ENCODE measurements around the gene CD247. TPM values are rescaled to one million over a fixed set of nuclear protein-coding genes. Genes with fewer than 3 reads are reported as not detected.

CD247 gene
- total RNA-seq, 2 donors from 2014 or later: 0.79 to 1.1 TPM

DNA sequence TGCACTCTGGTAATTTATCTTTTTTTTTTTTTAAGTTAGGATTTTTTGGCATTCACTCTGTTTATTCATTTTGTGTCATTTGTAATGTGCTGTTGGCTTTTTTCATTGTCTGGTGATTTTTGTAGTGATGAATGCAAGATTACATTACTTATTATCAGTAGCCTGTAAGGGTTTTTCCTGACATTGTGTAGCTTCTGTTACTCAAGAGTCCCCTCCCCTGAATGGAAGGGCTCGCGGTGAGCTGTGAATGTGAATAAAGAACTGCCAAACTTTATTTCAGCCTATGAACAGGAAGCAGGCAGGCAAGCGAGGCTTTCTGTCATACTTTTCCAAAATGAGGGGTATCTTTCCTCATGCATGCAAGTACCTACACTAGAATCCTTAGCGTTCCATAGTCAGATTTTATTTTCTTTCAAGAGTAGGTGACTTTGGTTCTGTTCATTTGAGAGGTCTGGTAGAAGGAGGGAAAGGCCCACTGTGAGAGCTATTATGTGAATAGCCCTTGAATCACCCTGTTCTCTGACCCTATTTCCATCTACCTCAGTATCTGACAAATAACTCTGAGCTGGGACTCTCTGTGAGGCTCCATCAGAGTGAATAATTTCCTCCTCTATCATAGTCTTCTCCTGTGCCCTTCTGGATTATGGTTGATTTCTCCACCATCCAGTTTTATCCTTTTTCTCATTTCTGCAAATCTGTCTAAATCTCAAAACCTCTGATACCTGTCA is 114.0 kb downstream of the CD247 start:
- H3K27me3 ChIP-seq: no peaks in the 10 kb centered on the region
- TF ChIP-seq, protein P1, sequence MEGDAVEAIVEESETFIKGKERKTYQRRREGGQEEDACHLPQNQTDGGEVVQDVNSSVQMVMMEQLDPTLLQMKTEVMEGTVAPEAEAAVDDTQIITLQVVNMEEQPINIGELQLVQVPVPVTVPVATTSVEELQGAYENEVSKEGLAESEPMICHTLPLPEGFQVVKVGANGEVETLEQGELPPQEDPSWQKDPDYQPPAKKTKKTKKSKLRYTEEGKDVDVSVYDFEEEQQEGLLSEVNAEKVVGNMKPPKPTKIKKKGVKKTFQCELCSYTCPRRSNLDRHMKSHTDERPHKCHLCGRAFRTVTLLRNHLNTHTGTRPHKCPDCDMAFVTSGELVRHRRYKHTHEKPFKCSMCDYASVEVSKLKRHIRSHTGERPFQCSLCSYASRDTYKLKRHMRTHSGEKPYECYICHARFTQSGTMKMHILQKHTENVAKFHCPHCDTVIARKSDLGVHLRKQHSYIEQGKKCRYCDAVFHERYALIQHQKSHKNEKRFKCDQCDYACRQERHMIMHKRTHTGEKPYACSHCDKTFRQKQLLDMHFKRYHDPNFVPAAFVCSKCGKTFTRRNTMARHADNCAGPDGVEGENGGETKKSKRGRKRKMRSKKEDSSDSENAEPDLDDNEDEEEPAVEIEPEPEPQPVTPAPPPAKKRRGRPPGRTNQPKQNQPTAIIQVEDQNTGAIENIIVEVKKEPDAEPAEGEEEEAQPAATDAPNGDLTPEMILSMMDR (IDR thresholded peaks at IDR 0.05): no peak
- no peak overlapping the region for H3K27ac ChIP-seq
- peaks cover 4% of the 10 kb centered on the region for H3K36me3 ChIP-seq
- no peak for DNase-seq (ENCODE audit: low spot score)
- no peaks in the 10 kb centered on the region for H3K4me1 ChIP-seq
- H3K9me3 ChIP-seq: no peaks in the 10 kb centered on the region
- H3K4me3 ChIP-seq: no peak overlapping the region

DNA sequence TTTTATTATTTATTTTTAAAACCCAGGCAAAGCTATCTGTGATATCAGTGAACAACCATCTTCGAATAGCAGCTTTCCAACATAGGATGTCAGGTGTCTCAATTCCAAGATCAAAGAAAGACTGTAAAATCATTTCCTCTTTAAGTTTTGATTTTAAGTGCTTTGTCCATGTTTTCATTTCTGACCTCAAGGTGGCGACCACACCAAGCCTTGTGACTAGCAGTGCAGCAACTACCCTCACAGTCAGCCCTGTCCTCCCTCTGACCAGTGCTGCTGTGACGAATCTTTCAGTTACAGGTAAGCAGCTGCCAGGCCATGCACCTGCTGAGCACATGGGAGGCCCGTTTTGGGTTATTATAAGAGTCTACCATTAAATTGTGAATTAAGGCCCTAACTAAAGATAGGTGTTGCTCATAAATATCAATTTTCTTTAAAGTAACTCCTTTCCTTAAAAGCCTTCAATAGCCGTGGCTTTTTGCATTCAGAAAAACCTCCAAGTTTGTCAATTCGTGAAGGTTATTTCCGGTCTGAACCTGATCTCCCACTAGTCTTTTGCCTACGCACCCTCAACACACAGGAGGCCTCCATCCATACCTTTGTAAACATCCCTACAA is 117.0 kb downstream of the CD247 start:
- no peaks in the 10 kb centered on the region for H3K4me1 ChIP-seq
- no peak for DNase-seq (ENCODE audit: low spot score)
- peaks cover 22% of the 10 kb centered on the region for H3K36me3 ChIP-seq
- no peaks in the 10 kb centered on the region for H3K27me3 ChIP-seq
- TF ChIP-seq, protein P1 (IDR thresholded peaks at IDR 0.05): peak in 1 of 2 donors; percentile 64
- H3K9me3 ChIP-seq: no peaks in the 10 kb centered on the region
- no peak overlapping the region for H3K27ac ChIP-seq
- H3K4me3 ChIP-seq: no peak overlapping the region

DNA sequence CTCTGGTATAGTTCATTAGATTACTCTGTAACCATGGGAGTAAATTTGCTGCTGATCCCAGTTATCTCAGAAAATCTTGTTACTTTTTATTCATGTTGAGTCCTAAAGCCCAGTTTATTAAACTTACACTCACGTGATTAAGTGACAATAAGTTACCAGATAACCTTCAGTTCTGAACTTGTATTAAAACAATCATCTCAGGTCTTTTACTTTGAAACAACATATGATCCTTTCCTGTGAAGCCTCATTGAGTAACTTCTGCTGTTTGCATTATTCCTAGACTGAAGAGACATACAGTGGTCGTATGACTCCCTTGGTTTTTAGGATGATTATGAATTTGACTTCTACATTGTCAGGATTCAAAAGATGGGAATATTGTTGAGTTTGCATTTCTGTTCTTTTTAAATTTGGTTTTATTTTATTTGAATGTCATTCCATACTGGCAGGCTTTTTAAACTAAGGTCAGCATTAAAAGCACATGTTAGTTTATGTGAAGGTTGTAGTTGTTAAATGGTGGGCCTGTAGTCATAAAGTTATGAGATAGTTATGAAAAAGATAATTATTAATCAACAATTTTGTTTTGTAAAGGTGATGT is 117.9 kb downstream of the CD247 start:
- Histone ChIP-seq H3K27me3 (no peaks in the 10 kb centered on the region), H3K4me1 (no peaks in the 10 kb centered on the region), H3K4me3 (no peak overlapping the region), H3K36me3 (peaks cover 25% of the 10 kb centered on the region), H3K9me3 (no peaks in the 10 kb centered on the region), H3K27ac (no peak overlapping the region)
- no peak for DNase-seq (ENCODE audit: low spot score)
- TF ChIP-seq, protein P1 (IDR thresholded peaks at IDR 0.05): no peak

DNA sequence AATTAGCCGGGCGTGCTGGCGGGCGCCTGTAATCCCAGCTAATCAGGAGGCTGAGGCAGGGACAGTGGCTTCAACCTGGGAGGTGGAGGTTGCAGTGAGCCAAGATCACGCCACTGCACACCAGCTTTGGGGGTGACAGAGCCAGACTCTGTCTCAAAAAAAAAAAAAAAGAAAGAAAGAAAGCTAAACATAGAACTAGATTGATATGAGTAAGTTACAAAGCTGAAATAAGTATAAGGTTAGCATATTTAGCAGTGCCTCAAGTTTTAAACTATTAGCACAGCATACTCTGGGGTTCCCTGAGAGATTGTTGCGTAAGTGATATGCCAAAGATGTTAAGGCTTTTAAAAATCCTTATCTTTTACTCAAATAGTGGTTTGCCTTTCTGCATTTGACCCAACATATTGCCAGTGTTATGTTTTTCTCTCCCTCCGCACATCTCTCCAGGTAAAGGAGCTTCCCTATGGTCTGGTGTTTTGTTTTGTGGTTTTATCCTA is 126.1 kb downstream of the CD247 start:
- Histone ChIP-seq H3K27ac (no peak overlapping the region), H3K4me3 (no peak overlapping the region), H3K36me3 (peaks cover 17% of the 10 kb centered on the region), H3K27me3 (no peaks in the 10 kb centered on the region), H3K4me1 (no peaks in the 10 kb centered on the region), H3K9me3 (no peaks in the 10 kb centered on the region)
- no peak for DNase-seq (ENCODE audit: low spot score)
- TF ChIP-seq, protein P1 (IDR thresholded peaks at IDR 0.05): no peak

DNA sequence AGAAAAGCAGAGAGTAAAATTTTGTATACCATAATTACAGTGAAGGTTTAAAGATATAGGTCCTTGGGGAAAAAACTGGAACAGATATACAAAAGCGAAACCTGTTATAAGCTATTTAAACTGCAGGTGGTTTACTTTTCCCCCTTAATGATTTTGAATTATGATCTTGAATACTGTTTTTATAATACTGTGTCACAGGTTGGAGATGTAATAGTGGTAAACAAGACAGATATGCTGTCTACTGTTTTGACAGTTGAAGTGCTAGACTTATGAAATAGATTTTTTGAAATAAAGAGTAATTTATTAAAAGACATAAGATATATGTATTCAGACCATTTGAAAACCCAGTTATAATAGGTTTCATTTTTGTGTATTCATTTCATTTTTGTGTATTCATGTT is 129.4 kb downstream of the CD247 start:
- H3K4me3 ChIP-seq: no peak overlapping the region
- no peaks in the 10 kb centered on the region for H3K27me3 ChIP-seq
- DNase-seq (ENCODE audit: low spot score): no peak
- TF ChIP-seq, protein P1 (IDR thresholded peaks at IDR 0.05): no peak
- H3K4me1 ChIP-seq: no peaks in the 10 kb centered on the region
- peaks cover 35% of the 10 kb centered on the region for H3K36me3 ChIP-seq
- H3K9me3 ChIP-seq: no peaks in the 10 kb centered on the region
- no peak overlapping the region for H3K27ac ChIP-seq

All from right atrium auricular region (tissue), 2 donors.